ENCODE results near the gene RAX2.
"Not testable (repeated sequence)": the region's sequence is repeated elsewhere in the genome, so short reads cannot be mapped to it uniquely, and the experiment has no call there.

Gene RAX2

DNA sequence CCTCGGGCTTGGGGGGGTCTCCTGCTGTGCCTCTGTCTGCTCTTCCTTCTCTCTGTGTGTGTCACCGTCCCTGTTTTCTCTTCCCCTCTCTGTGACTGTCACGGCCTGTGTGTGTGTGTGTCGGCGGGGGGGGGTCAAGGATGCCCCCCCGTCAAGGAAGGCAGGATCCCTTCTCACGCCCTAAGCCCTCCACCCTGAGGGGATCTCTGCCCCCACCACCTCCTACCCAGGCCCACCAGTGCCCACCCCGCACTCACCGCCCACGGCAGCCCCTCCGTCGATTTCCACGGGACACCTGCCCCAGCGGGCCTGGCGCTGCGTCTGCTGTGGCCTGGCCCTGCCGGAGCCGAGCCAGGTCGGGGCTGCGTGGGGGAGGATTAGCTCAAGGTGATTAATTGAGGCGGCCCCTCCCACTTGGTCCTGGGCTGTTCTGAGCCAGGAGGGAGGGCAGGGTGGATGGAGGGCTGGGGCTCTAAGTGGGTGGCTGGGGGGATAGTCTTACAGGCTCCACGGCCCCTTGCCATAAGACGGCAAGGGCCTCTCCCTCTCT lies at the start of gene RAX2:
Gene RAX2 (minus strand): TSS at position 323 of the 550 bp plus-strand sequence. CDS start 486 bp downstream, outside the sequence.
- no peak for DNase-seq (ENCODE audit: low read depth in 3 of 3)

- no peak for DNase-seq (ENCODE audit: low read depth in 3 of 3)
Observed at GRCh38 chr19:3821156-3821555, 49.1 kb upstream of the RAX2 start.

DNA sequence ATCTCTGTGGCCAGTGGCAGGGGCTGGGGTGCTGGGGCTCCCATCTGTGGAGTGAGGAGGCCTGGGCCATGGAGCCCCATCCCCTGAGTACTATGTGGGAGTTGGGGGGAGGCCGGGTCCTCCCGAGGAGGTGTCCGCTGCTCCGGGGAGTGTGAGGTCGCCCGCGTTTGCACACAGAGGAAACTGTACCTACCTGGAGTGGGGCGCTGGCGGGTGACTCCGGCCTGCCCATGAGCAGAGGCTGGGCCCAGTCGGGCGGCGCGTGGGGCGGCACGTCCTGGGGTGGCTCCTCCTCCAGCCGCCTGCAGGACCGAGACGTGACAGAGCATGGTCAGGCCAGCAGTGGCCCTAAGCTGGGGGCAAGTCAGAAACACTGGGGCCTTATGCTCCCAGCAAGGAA lies 48.0 kb upstream of the RAX2 start:
- DNase-seq (ENCODE audit: low read depth in 3 of 3), result no peak

DNA sequence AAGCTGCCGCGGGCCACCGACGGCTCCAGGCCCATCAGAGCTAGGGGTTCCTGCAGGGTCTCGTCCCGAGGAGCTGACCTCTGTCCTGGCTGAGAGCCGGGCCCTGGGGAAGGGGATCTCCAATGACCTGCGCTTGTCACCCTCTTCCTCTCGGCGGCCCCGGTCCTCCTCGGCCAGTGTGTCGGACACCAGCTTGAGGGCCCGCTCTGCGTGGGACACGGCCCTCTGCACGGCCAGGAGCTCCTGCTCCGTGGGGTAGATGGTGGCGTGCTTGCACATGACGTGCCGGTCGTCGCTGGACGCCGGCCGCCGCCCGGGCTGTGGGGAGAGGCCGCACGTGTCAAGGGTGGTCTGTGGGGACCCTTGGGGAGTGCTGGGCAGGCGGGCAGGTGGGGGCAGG lies 46.9 kb upstream of the RAX2 start:
- no peak for DNase-seq (ENCODE audit: low read depth in 3 of 3)

DNA sequence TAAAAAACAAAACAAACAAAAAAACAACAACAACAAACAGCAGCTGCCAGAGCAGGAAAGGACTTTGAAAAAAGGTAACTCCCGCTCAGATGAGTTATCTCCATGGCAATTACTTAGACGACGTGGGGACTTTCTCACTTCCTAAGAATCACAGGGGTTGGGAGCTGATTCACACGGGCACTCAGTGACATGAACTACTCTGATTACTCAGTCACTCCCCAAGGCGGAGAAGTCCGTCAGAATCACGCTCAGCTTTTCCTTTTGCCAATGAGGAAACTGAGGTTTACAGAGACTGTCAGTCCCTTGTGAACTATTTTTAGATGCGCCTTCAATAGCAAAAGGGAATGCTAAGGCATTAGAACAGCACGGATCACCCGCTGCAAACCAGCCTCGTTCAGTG lies 46.4 kb upstream of the RAX2 start:
- DNase-seq (ENCODE audit: low read depth in 3 of 3), result peak in 2 of 3 experiments; percentile 32 to 46

DNA sequence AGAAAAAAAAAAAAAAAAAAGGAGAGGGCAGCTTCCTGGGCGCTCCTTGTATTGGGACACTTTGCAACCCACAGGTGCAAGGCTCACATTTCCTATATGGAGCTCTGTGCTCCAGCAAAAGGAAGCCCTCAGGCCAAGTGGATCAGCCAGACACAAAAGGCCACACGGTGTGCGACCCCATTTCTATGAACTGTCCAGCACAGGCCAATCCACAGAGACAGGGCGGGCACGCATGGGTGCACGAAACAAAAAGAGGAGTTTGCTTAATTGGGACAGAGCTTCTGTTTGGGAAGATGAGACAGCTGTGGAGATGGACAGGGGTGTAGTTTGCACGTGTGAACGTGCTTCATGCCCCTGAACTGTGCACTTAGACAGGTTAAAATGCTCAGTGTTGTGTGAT lies 45.7 kb upstream of the RAX2 start:
- DNase-seq (ENCODE audit: low read depth in 3 of 3), result no peak

GRCh38 chr19:3816566-3817218 lies 44.7 kb upstream of the RAX2 start:
- DNase-seq (ENCODE audit: low read depth in 3 of 3), result no peak

DNA sequence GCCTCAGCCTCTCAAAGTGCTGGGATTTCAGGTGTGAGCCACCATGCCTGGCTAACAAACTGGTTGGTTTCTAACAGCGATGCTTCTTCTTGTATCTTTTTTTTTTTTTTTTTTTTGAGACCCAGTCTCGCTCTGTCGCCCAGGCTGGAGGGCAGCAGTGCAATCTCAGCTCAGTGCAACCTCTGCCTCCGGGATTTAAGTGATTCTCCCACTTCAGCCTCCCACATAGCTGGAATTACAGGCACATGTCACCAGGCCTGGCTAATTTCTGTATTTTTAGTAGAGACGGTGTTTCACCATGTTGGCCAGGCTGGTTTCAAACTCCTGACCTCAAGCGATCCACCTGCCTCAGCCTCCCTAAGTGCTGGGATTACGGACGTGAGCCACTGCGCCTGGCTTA lies 44.1 kb upstream of the RAX2 start:
- not testable (repeated sequence) for DNase-seq (ENCODE audit: low read depth in 3 of 3)

DNA sequence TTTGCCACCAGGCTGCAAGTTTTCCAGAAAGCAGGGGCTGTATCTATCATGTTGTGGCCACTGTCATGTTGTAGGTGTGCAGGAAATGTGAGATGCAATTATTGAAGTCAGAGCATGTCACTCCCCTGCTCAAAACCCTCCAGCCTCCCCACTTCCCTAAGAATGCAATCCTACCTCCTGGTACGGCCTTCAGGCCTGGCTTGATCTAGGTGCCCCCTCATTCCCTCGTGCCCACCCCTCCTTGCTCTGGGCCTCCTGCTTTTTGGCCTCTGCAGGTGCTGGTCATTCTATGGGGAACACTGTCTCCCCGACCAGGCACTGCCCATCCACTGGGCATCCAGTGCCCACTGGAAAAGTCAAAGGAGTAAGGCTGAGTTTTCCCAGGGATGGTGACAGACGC lies 42.6 kb upstream of the RAX2 start:
- no peak for DNase-seq (ENCODE audit: low read depth in 3 of 3)

GRCh38 chr19:3813473-3814392 lies 41.7 kb upstream of the RAX2 start:
- no peak for DNase-seq (ENCODE audit: low read depth in 3 of 3)

DNA sequence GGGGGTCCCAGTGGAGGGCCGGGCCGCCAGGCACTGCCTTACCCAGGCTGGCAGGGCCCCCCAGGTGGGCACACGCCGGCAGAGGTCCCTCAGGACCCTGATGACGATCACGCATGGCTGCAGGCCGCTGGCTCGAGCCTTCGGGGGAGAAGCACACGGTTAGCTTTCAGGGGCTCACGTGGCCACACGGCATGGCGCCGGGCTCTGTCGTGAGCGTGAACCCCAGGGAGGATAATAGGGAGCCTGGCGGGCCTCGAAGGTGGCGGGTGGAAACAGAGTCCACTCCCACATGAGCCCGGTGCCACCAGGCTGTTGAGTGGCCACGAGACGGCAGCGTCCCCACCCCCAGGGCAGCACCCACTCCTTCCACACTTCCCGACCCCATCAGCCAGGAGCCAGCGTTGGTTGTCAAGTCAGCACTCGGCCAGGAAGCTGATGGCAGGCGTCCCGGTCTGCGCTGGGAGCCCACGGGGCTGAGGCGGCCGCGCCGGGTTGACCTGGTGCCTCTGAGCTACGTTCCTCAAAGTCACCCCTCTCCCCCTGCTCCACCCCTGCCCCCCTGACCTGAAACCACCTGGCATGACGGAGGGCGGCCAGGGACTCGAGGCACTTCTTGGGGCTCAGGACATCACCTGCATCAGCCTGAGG lies 38.8 kb upstream of the RAX2 start:
- DNase-seq (ENCODE audit: low read depth in 3 of 3), result no peak

- no peak for DNase-seq (ENCODE audit: low read depth in 3 of 3)
Observed at GRCh38 chr19:3809881-3810707, 38.1 kb upstream of the RAX2 start.

GRCh38 chr19:3808420-3809143 lies 36.6 kb upstream of the RAX2 start:
- DNase-seq (ENCODE audit: low read depth in 3 of 3), result no peak

GRCh38 chr19:3807574-3808354 lies 35.7 kb upstream of the RAX2 start:
- DNase-seq (ENCODE audit: low read depth in 3 of 3), result no peak

DNA sequence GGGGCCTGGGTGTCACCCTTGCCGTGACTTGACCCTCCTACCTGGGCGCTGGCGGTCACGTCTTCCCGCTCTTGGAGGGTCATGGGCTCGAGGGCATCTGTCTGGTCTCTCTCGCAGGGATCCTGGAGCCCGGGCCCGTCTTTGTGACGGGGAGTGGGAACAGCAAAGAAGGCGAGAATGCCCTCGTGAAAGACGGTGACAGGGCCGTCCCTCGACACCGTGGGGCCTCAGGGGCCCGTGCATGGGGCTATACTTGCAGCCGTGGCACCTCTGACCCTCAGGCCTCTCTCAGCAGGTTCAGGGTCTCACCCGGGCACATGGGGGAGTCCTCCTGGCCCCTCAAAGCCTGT lies 35.1 kb upstream of the RAX2 start:
- no peak for DNase-seq (ENCODE audit: low read depth in 3 of 3)

- DNase-seq (ENCODE audit: low read depth in 3 of 3), result no peak
Observed at GRCh38 chr19:3805859-3806258, 33.8 kb upstream of the RAX2 start.

DNA sequence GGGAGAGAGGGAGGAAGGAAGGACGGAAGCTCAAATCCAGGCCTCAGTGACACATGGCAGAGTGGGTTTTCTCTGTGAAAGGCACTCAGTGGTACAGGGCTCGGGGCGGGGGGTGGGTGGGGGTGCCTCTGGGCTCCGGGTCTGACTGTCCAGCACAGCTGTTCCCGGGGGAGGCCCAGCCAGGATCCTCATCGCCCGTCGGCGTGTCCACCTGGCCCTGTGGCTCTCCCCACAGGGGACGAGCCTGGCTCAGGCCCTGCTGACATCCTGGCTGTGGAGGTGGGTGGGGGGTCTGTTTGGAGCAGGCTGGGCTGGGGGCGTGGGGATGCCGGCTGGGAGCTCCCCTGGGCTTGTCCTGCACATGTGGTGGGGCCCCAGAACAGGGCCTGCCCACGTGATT lies 32.4 kb upstream of the RAX2 start:
- DNase-seq (ENCODE audit: low read depth in 3 of 3), result no peak

GRCh38 chr19:3803986-3804385 lies 32.0 kb upstream of the RAX2 start:
- DNase-seq (ENCODE audit: low read depth in 3 of 3), result no peak

- DNase-seq (ENCODE audit: low read depth in 3 of 3), result no peak
Observed at GRCh38 chr19:3803114-3803888, 31.3 kb upstream of the RAX2 start.
